C4-2B (cell line): ENCODE results near the gene LRRC75A.

ENCODE experiments used
- CTCF ChIP-seq: fragments of 450-650 bp; conservative IDR thresholded peaks from 2 replicates; pipeline ENCODE4 v1.5.1; 2017; ENCODE audit warnings: mild to moderate bottlenecking
- ZFX ChIP-seq: fragments of 450-650 bp; IDR thresholded peaks from 2 replicates; pipeline ENCODE4 v1.6.1; 2017

DNA sequence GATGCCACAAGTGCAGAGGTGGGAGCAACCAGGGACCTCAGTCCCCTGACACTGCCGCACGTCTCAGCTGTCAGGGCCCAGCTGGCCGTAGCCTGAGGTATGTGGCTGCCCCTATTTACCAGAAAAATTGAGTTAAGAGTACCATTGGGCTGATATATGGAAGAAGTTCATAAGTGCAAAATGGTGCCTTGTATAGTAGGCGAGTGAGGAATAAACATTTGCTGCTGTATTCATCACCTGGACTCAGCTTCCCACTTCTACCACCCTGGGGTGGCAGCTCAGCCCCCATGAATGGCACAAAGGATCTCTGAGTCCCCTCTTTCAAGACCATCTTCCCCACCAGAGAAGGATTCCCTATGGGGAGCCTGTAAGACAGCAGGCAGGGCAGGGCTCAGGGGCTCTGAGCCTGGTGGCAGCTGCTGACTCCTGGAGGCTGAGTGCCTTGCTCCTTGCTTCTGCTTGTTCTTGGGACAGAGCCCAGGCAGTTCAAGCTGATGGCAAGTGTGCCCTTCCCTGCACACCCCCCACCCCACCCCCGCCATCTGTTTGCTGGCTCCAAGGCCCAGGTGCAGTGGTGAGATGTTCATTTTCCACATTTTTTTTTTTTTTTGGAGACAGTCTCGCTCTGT is 47.6 kb downstream of the LRRC75A start:
- TF ChIP-seq CTCF = no peak
- TF ChIP-seq ZFX = no peak
